Fibroblast of villous mesenchyme (primary cell): ENCODE results near the gene ATP4A. TPM values are rescaled to one million over a fixed set of nuclear protein-coding genes. Genes with fewer than 3 reads are reported as not detected.

Experiments
- DNase-seq: peaks from one replicate; pipeline ENCODE4 v3.0.0-alpha.2; 2010; ENCODE audit warnings: low read depth
- H3K4me3 ChIP-seq: 2 replicates; pipeline ENCODE4 v1.5.1; 2011; ENCODE audit warnings: low read depth, mild to moderate bottlenecking, low read length
- total RNA-seq: library from RNA; depleted of rRNA; stranded (reverse); fragments of >200 nt; gene quantifications from 2 replicates; pipeline ENCODE4 v1.2.3, GENCODE V29; 2012
- TF ChIP-seq, protein P1 (sequence below): IDR thresholded peaks from 2 replicates; pipeline ENCODE4 v1.5.1; 2012; ENCODE audit warnings: low read depth, mild to moderate bottlenecking, low read length; ENCODE audit not compliant: insufficient read depth

Gene ATP4A
- total RNA-seq, 1 donor = not detected

DNA sequence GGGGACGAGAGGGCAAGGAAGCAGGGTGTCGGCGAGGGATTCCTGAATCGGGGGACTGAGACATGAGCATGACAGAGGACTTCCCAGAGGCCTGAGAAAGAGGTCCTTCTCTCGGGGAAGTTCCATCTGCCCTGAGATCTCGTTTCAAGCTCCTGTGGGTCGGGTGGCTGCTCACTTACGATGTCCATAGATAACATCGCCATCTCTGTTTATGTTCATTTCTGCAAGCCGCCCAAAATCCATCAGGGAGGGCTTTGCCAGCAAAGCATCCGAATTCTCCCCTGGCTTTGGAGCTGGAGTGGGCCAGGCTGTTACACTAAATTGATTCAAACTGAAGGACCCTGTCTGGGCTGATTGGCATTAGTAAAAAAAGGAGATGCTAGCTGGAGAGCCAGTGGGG lies 55.9 kb downstream of the ATP4A start:
- TF ChIP-seq, protein P1, sequence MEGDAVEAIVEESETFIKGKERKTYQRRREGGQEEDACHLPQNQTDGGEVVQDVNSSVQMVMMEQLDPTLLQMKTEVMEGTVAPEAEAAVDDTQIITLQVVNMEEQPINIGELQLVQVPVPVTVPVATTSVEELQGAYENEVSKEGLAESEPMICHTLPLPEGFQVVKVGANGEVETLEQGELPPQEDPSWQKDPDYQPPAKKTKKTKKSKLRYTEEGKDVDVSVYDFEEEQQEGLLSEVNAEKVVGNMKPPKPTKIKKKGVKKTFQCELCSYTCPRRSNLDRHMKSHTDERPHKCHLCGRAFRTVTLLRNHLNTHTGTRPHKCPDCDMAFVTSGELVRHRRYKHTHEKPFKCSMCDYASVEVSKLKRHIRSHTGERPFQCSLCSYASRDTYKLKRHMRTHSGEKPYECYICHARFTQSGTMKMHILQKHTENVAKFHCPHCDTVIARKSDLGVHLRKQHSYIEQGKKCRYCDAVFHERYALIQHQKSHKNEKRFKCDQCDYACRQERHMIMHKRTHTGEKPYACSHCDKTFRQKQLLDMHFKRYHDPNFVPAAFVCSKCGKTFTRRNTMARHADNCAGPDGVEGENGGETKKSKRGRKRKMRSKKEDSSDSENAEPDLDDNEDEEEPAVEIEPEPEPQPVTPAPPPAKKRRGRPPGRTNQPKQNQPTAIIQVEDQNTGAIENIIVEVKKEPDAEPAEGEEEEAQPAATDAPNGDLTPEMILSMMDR = no peak
- H3K4me3 ChIP-seq = no peak overlapping the region
- DNase-seq = no peak

DNA sequence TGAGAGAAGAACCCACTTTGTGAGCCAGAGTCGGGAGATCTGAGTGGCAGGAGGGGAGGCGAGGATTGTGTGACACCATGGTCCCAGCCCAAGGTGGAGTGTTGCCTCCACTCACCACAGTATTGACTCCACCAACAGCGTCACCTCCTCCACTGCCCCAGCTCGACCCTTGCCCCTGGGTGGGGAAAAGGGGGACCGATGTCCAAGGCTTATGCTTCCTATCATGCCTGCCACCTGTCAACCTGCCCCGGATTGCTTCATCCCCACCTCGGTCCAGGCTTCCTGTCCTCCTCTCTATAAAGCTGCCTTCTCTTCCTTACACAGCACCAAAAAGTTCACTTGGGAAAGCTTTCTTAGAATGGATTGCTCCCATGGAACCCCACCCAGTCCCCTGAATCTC lies 57.4 kb downstream of the ATP4A start:
- DNase-seq = no peak
- H3K4me3 ChIP-seq = no peak overlapping the region
- TF ChIP-seq, protein P1 = no peak

DNA sequence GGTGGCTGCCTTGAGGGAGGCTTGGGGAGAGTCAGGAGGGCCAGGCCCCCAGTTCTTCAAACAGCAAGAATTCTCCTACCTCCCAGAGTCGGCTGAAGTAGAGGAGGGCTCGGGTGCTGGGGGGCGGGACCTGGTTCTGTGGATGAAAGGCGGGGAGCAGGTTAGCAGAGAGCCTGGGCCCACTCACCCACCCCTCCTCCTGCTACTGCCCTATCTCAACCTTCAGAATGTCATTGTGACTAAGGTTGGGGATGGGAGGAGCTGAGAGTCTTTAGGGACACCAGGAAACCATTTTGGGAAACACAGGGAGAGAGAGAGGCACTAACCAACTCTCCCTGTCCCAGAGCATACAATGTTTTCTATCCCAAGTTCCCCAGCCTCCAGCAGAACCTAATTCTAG lies 60.7 kb downstream of the ATP4A start:
- no peak for DNase-seq

DNA sequence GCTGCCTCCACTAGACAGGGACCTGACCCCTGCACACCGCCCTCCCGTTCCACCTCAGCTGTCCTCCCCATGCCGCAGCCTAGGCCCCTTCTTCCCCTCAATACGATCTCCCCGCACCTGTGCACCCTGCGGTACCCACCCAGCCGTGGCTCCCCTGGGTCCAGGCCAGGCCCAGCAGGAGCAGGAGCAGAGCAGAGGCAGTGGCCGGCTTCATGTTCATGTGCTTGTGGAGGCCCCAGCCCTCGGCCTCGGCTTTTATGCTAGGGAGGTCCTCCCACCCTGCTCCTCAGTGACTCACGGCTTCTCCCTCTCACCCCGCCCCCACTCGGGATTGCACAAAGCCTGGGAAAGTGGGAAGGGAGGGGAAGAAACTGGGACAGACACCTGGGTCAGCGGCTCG lies 61.8 kb downstream of the ATP4A start:
- TF ChIP-seq, protein P1 = no peak
- H3K4me3 ChIP-seq = no peak overlapping the region
- DNase-seq = peak; percentile 31

More for the DNA sequence above, 60.7 kb downstream of the ATP4A start:
- no peak overlapping the region for H3K4me3 ChIP-seq
- TF ChIP-seq, protein P1 = no peak

DNA sequence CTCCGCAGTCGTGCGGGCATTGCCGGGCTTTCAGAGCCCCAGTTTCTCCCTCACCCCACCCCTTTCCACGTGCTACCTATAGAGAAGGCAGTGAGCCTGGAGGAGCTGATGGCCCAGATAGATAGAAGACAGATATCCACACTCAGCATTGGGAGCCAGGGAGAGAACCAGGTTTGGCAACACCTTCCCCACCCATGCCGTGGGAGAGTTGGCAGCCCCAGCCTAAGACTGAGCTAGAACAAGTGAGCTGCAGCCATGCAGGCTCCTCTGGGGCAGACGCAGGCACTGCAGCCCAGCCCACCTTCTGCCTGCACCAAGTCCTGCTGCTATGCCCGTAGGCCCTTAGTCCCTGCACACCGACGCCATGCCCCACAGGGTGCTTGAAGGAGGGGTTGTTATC lies 62.8 kb downstream of the ATP4A start:
- H3K4me3 ChIP-seq = no peak overlapping the region
- DNase-seq = no peak
- TF ChIP-seq, protein P1 = no peak

Other genes with a start within 250 kb of the ATP4A start
- 0.32 TPM in 1 of 2 replicates, not detected in the other for gene CD22, start 234.5 kb downstream of the ATP4A start, total RNA-seq
- gene FFAR1, start 215.8 kb downstream of the ATP4A start, total RNA-seq = not detected in 2 replicates
- not detected in 2 replicates for gene FFAR3, start 205.2 kb downstream of the ATP4A start, total RNA-seq
- not detected in 2 replicates for gene GPR42, start 192.6 kb downstream of the ATP4A start, total RNA-seq
- not detected in 2 replicates for gene FFAR2, start 115.4 kb downstream of the ATP4A start, total RNA-seq
- gene KRTDAP, start 73.2 kb downstream of the ATP4A start, total RNA-seq = not detected in 2 replicates
- gene DMKN, start 50.0 kb downstream of the ATP4A start, total RNA-seq = 0.97 and 2.2 TPM in 2 replicates
- under 0.01 TPM in 1 of 2 replicates, not detected in the other for gene SBSN, start 35.3 kb downstream of the ATP4A start, total RNA-seq
- gene GAPDHS, start 30.2 kb downstream of the ATP4A start, total RNA-seq = not detected in 2 replicates
- 77.3 and 81.2 TPM in 2 replicates for gene TMEM147, start 18.0 kb downstream of the ATP4A start, total RNA-seq
- gene PMIS2, start 22.5 kb upstream of the ATP4A start, total RNA-seq = not detected in 2 replicates
- gene HAUS5, start 49.1 kb upstream of the ATP4A start, total RNA-seq = 6.5 and 6.8 TPM in 2 replicates
- gene RBM42, start 65.4 kb upstream of the ATP4A start, total RNA-seq = 41.0 and 54.1 TPM in 2 replicates
- under 0.01 and 0.86 TPM in 2 replicates for gene ETV2, start 78.1 kb upstream of the ATP4A start, total RNA-seq
- 165 and 215 TPM in 2 replicates for gene COX6B1, start 84.7 kb upstream of the ATP4A start, total RNA-seq
- gene UPK1A, start 102.9 kb upstream of the ATP4A start, total RNA-seq = not detected in 2 replicates
- gene ZBTB32, start 140.9 kb upstream of the ATP4A start, total RNA-seq = not detected in 2 replicates
- gene KMT2B, start 154.3 kb upstream of the ATP4A start, total RNA-seq = 5.6 and 7.4 TPM in 2 replicates
- gene IGFLR1, start 178.8 kb upstream of the ATP4A start, total RNA-seq = 0.43 and 0.64 TPM in 2 replicates
- gene U2AF1L4, start 181.8 kb upstream of the ATP4A start, total RNA-seq = 4.7 and 5.8 TPM in 2 replicates
- gene PSENEN, start 182.0 kb upstream of the ATP4A start, total RNA-seq = 14.7 and 18.7 TPM in 2 replicates
- gene LIN37, start 184.9 kb upstream of the ATP4A start, total RNA-seq = 13.8 and 14.2 TPM in 2 replicates
- gene HSPB6, start 193.4 kb upstream of the ATP4A start, total RNA-seq = 20.7 and 44.8 TPM in 2 replicates
- 8.7 and 9.5 TPM in 2 replicates for gene PROSER3, start 194.5 kb upstream of the ATP4A start, total RNA-seq
- gene ARHGAP33, start 211.9 kb upstream of the ATP4A start, total RNA-seq = 1.7 and 2.3 TPM in 2 replicates
- gene PRODH2, start 249.2 kb upstream of the ATP4A start, total RNA-seq = not detected in 2 replicates